Activated naive CD8-positive, alpha-beta T cell (primary cell): ENCODE results near the gene SETD6.
"Not testable (repeated sequence)": the region's sequence is repeated elsewhere in the genome, so short reads cannot be mapped to it uniquely, and the experiment has no call there.

Experiments
- H3K27ac Mint-ChIP-seq: one replicate; pipeline ENCODE4 v1.8.0; 2021; ENCODE audit warnings: mixed read lengths
- H3K27me3 Mint-ChIP-seq: one replicate; pipeline ENCODE4 v1.8.0; 2021; ENCODE audit warnings: mixed read lengths
- H3K36me3 Mint-ChIP-seq: one replicate; pipeline ENCODE4 v1.8.0; 2021; ENCODE audit warnings: mixed read lengths
- H3K4me1 Mint-ChIP-seq: one replicate; pipeline ENCODE4 v1.8.0; 2021; ENCODE audit warnings: low read depth, mixed read lengths
- H3K4me3 Mint-ChIP-seq: one replicate; pipeline ENCODE4 v1.8.0; 2021; ENCODE audit warnings: mild to moderate bottlenecking, mixed read lengths
- H3K9me3 Mint-ChIP-seq: one replicate; pipeline ENCODE4 v1.8.0; 2021; ENCODE audit warnings: low read depth, mixed read lengths

The SETD6 gene

DNA sequence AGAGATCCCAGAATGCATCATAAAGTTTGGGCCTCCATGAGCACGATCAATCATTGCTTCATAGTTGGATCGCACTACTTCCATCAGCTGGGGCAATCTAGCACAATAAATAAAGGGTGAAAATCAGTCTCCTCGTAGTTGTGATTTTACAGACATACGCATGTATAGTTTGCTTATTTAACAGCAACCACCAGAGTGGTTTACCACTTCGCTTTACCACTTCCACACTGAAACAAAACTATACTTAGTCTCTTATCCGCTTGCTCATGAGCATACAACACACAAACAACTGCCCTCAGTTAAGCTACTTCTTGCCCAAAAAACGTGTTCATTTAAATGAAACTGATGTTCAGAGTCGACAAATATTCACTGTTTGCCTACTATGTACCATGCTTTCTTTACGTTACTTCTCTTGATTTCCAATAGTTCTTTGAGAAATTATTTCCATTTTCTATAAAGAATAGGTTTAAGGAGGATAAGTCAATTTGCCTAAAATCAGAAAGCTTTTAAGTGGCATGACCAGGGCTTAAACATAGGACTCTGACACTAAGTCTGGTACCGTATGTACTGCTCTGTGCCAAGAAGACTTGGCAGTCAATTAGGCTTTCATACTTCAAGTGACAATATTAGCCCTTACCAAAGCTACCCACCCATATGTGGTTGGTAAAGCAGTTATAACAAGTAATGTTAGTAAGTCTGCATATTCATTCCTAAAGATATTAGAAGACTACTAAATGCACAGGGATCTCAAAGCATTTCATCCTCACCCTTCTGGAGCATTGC lies 22.0 kb downstream of the SETD6 start:
- peaks cover 8% of the 10 kb centered on the region for H3K36me3 Mint-ChIP-seq
- H3K4me1 Mint-ChIP-seq: no peaks in the 10 kb centered on the region
- peak overlapping the region; percentile 7 for H3K27ac Mint-ChIP-seq
- no peaks in the 10 kb centered on the region for H3K27me3 Mint-ChIP-seq
- H3K9me3 Mint-ChIP-seq: no peaks in the 10 kb centered on the region
- H3K4me3 Mint-ChIP-seq: no peak overlapping the region

GRCh38 chr16:58541711-58542110 lies 26.4 kb downstream of the SETD6 start:
- Mint-ChIP-seq H3K4me1 (no peaks in the 10 kb centered on the region), H3K4me3 (no peak overlapping the region), H3K36me3 (peaks cover 10% of the 10 kb centered on the region), H3K27me3 (no peaks in the 10 kb centered on the region), H3K9me3 (no peaks in the 10 kb centered on the region), H3K27ac (no peak overlapping the region)

- Mint-ChIP-seq H3K36me3 (peaks cover 13% of the 10 kb centered on the region), H3K9me3 (no peaks in the 10 kb centered on the region), H3K27me3 (no peaks in the 10 kb centered on the region), H3K4me3 (no peak overlapping the region), H3K27ac (no peak overlapping the region), H3K4me1 (no peaks in the 10 kb centered on the region)
These were observed 27.0 kb downstream of the SETD6 start for GRCh38 chr16:58542291-58542690.

- Mint-ChIP-seq H3K36me3 (peaks cover 13% of the 10 kb centered on the region), H3K27ac (peak overlapping the region; percentile 10), H3K27me3 (no peaks in the 10 kb centered on the region), H3K9me3 (no peaks in the 10 kb centered on the region), H3K4me1 (no peaks in the 10 kb centered on the region), H3K4me3 (no peak overlapping the region)
These were observed 28.4 kb downstream of the SETD6 start for GRCh38 chr16:58543685-58544084.

DNA sequence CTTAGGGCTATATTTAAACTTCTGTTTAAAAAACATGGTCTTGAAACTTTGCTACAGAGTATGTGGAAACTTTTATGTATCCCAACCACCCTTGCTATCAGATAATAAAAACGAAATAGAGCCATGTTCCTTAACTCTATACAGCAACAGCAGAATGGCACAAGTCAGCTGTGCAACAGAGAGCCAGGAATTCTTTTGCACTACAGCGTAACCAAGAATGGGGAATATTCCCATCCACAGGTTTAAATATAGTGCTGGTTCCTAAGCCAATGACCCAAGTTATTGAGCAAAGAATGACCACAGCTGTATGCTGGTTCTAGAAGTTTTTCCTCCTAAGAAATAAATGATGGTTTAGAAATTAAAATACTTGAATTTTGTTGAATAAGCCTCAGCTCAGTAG lies 33.1 kb downstream of the SETD6 start:
- Mint-ChIP-seq H3K4me3 (no peak overlapping the region), H3K27me3 (no peaks in the 10 kb centered on the region), H3K36me3 (peaks cover 12% of the 10 kb centered on the region), H3K9me3 (no peaks in the 10 kb centered on the region), H3K4me1 (no peaks in the 10 kb centered on the region), H3K27ac (no peak overlapping the region)

DNA sequence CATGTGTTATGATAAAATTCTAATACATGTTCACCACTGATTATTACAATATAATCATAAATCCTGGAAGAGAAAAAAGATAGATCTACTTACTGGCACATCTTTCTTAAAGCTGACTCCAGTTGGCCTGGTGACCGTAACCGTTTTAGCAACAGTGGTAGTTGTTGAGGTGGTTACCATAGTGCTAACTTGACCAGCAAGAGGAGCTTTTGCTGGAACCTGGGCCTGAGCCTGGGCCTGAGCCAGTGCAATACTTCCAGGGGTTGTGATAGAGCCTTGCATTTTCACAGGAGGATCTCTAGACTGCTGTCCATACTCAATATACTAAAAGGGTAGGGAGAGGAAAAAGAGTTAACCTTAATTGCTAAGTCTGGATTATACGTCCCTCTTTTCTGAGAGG lies 36.2 kb downstream of the SETD6 start:
- Mint-ChIP-seq H3K9me3 (no peaks in the 10 kb centered on the region), H3K4me1 (no peaks in the 10 kb centered on the region), H3K27ac (no peak overlapping the region), H3K36me3 (peaks cover 8% of the 10 kb centered on the region), H3K4me3 (no peak overlapping the region), H3K27me3 (no peaks in the 10 kb centered on the region)

DNA sequence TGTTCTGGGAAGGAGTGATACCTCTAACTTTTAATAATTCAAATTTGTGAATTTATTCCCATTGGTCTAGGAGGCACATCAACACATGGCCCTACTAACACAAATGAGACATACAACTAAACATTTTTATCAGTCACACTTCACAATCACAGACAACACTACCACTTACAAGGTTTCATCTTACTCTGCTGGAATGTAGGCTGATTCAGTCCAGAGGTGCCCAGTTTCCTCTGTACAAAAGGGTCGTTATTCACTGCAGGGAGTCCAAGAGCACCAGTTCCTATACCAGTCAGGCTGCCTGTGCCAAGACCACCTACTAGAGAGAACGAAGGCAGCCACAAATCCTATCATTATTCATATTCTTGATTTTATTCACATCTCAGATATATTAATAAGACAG lies 41.4 kb downstream of the SETD6 start:
- no peaks in the 10 kb centered on the region for H3K9me3 Mint-ChIP-seq
- peaks cover 5% of the 10 kb centered on the region for H3K36me3 Mint-ChIP-seq
- no peak overlapping the region for H3K4me3 Mint-ChIP-seq
- H3K4me1 Mint-ChIP-seq: peaks cover 4% of the 10 kb centered on the region
- H3K27ac Mint-ChIP-seq: no peak overlapping the region
- no peaks in the 10 kb centered on the region for H3K27me3 Mint-ChIP-seq

DNA sequence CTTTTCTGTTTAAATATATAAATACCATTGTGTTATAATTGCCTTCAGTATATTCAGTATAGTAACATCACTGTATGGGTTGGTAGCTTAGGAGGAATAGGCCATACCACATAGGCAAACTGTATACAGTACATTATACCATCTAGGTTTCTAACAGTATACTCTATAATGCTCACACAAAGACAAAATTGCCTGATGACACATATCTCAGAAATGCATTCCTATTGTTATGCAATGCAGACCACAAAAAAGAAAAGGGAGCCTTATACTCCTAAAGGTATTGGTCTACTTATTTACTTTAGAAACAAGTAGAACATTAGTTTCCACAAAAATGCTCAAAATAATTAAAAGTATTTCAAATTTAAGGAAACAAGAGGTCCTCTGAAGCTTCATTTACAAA lies 47.9 kb downstream of the SETD6 start:
- Mint-ChIP-seq H3K27ac (no peak overlapping the region), H3K9me3 (no peaks in the 10 kb centered on the region), H3K4me3 (no peak overlapping the region), H3K4me1 (peaks cover 14% of the 10 kb centered on the region), H3K36me3 (peaks cover 10% of the 10 kb centered on the region), H3K27me3 (no peaks in the 10 kb centered on the region)

- Mint-ChIP-seq H3K9me3 (no peaks in the 10 kb centered on the region), H3K36me3 (peaks cover 10% of the 10 kb centered on the region), H3K27ac (peak overlapping the region; percentile 50), H3K4me3 (no peak overlapping the region), H3K4me1 (peaks cover 14% of the 10 kb centered on the region), H3K27me3 (no peaks in the 10 kb centered on the region)
These were observed 48.5 kb downstream of the SETD6 start for GRCh38 chr16:58563775-58564174.

DNA sequence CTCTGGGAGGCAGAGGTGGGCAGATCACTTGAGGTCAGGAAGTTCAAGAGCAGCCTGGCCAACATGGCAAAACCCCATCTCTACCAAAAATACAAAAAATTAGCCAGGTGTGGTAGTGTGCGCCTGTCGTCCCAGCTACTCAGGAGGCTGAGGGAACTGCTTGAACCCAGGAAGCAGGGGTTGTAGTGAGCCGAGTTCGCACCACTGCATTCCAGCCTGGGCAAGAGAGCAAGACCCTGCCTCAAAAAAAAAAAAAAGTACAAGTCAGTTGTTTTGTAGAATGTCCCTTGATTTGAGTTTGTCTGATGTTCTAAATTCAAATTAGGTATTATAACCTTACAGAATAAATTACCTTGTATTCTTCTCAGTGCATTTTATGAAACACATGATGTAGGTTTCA lies 50.4 kb downstream of the SETD6 start:
- H3K4me3 Mint-ChIP-seq, H3K9me3 Mint-ChIP-seq, H3K27me3 Mint-ChIP-seq, H3K27ac Mint-ChIP-seq: not testable (repeated sequence)
- Mint-ChIP-seq H3K36me3 (peaks cover 13% of the 10 kb centered on the region), H3K4me1 (peaks cover 24% of the 10 kb centered on the region)
